ENCODE results near the gene ANGPTL5.

The ANGPTL5 gene

DNA sequence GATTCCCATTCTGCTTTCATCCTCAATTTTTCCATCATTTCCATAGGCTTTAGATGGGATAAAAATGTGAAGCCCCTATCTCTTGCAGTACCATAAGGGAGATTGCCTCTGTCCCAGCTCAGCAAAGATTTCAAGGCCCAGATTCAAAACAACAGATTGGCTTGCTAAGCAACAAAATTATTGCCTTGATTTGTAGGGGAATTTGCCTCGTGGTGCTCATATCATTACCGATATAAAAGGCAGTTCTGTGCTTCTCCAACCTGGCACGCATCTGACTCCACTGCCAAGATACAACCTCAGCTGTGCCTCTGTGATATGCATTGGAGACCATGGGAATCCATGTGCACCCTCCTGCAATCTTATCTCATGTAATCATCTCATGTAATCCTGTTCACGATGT lies 26.6 kb downstream of the ANGPTL5 start:
- no peak overlapping the region for H3K9ac ChIP-seq (ENCODE audit: low read length)
- no peaks in the 10 kb centered on the region for H4K20me1 ChIP-seq (ENCODE audit: insufficient read depth, low read length)
- no peaks in the 10 kb centered on the region for H3K79me2 ChIP-seq (ENCODE audit: insufficient read depth, low read length)
- H2AFZ ChIP-seq (ENCODE audit: low read length): no peak overlapping the region
- H3K9me3 ChIP-seq (ENCODE audit: low read length): no peaks in the 10 kb centered on the region
- no peak for TF ChIP-seq EZH2 (IDR thresholded peaks at IDR 0.05; ENCODE audit: borderline replicate concordance, low read length)
- TF ChIP-seq, protein P1, sequence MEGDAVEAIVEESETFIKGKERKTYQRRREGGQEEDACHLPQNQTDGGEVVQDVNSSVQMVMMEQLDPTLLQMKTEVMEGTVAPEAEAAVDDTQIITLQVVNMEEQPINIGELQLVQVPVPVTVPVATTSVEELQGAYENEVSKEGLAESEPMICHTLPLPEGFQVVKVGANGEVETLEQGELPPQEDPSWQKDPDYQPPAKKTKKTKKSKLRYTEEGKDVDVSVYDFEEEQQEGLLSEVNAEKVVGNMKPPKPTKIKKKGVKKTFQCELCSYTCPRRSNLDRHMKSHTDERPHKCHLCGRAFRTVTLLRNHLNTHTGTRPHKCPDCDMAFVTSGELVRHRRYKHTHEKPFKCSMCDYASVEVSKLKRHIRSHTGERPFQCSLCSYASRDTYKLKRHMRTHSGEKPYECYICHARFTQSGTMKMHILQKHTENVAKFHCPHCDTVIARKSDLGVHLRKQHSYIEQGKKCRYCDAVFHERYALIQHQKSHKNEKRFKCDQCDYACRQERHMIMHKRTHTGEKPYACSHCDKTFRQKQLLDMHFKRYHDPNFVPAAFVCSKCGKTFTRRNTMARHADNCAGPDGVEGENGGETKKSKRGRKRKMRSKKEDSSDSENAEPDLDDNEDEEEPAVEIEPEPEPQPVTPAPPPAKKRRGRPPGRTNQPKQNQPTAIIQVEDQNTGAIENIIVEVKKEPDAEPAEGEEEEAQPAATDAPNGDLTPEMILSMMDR (IDR thresholded peaks at IDR 0.05; ENCODE audit: low read length): no peak
- no peaks in the 10 kb centered on the region for H3K27me3 ChIP-seq (ENCODE audit: insufficient read depth, low read length)
- H3F3A ChIP-seq (ENCODE audit: insufficient read depth, low read length): no peaks in the 10 kb centered on the region
- no peak overlapping the region for H3K27ac ChIP-seq (ENCODE audit: low read depth, low read length, poor library complexity, severe bottlenecking)
- no peaks in the 10 kb centered on the region for H3K9me2 ChIP-seq (ENCODE audit: low read depth, low read length)
- no peaks in the 10 kb centered on the region for H3K36me3 ChIP-seq (ENCODE audit: insufficient read depth, low read length)
- no peak overlapping the region for H3K4me2 ChIP-seq (ENCODE audit: low read length)
- no peaks in the 10 kb centered on the region for H3K4me1 ChIP-seq (ENCODE audit: insufficient read depth, low read length, severe bottlenecking)
- H3K4me3 ChIP-seq (ENCODE audit: low read depth, low read length, poor library complexity, severe bottlenecking): no peak overlapping the region

DNA sequence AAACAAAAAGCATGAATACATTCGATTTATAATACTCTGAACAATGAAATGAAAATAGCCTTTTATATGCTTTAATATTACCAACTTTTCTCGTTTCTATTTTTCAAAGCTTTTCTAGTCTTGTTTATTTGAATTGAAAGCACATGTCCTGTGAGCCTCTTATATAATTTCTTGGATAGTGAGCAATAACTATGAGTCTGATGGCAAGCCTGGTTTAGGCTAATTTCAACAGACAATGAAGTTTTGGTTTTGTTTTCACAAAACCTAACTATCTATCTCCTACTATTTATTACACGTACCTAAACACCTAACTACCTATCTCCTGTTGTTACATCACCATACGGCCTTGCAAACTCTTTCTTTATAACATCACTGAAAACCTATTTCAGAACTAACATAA lies 30.7 kb downstream of the ANGPTL5 start:
- no peaks in the 10 kb centered on the region for H3K9me3 ChIP-seq (ENCODE audit: low read length)
- no peaks in the 10 kb centered on the region for H4K20me1 ChIP-seq (ENCODE audit: insufficient read depth, low read length)
- no peaks in the 10 kb centered on the region for H3K27me3 ChIP-seq (ENCODE audit: insufficient read depth, low read length)
- no peaks in the 10 kb centered on the region for H3F3A ChIP-seq (ENCODE audit: insufficient read depth, low read length)
- no peak overlapping the region for H3K4me2 ChIP-seq (ENCODE audit: low read length)
- H3K79me2 ChIP-seq (ENCODE audit: insufficient read depth, low read length): no peaks in the 10 kb centered on the region
- no peaks in the 10 kb centered on the region for H3K36me3 ChIP-seq (ENCODE audit: insufficient read depth, low read length)
- TF ChIP-seq EZH2 (IDR thresholded peaks at IDR 0.05; ENCODE audit: borderline replicate concordance, low read length): no peak
- TF ChIP-seq, protein P1 (IDR thresholded peaks at IDR 0.05; ENCODE audit: low read length): no peak
- H3K9me2 ChIP-seq (ENCODE audit: low read depth, low read length): no peaks in the 10 kb centered on the region
- H3K4me1 ChIP-seq (ENCODE audit: insufficient read depth, low read length, severe bottlenecking): no peaks in the 10 kb centered on the region
- H3K27ac ChIP-seq (ENCODE audit: low read depth, low read length, poor library complexity, severe bottlenecking): no peak overlapping the region
- no peak overlapping the region for H3K9ac ChIP-seq (ENCODE audit: low read length)
- H2AFZ ChIP-seq (ENCODE audit: low read length): no peak overlapping the region
- no peak overlapping the region for H3K4me3 ChIP-seq (ENCODE audit: low read depth, low read length, poor library complexity, severe bottlenecking)

DNA sequence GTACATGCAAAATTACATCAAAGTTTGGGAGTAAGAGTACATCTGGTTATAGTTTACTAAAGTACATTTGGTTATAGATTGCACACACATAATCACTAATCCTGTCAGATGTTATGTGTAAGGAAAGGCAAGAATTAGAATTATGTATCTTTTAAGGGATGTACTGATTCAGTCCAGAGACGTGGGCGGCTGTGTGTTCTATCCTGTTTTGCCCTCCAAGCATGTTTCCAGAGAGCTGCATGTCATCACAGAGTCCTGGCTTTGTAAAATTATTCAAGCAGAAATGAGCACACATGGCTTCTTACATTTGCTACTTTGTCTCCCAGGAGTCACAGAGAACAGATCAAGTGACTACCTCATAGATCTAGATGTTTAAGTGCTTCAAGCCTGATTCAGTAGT lies 34.7 kb downstream of the ANGPTL5 start:
- Histone ChIP-seq H3K79me2 (ENCODE audit: insufficient read depth, low read length) (no peaks in the 10 kb centered on the region), H3K4me3 (ENCODE audit: low read depth, low read length, poor library complexity, severe bottlenecking) (no peak overlapping the region), H2AFZ (ENCODE audit: low read length) (no peak overlapping the region), H3K9me2 (ENCODE audit: low read depth, low read length) (no peaks in the 10 kb centered on the region), H3K27ac (ENCODE audit: low read depth, low read length, poor library complexity, severe bottlenecking) (no peak overlapping the region), H3K9me3 (ENCODE audit: low read length) (no peaks in the 10 kb centered on the region), H3K4me1 (ENCODE audit: insufficient read depth, low read length, severe bottlenecking) (no peaks in the 10 kb centered on the region), H3F3A (ENCODE audit: insufficient read depth, low read length) (no peaks in the 10 kb centered on the region), H3K9ac (ENCODE audit: low read length) (no peak overlapping the region), H3K36me3 (ENCODE audit: insufficient read depth, low read length) (no peaks in the 10 kb centered on the region), H3K27me3 (ENCODE audit: insufficient read depth, low read length) (no peaks in the 10 kb centered on the region), H4K20me1 (ENCODE audit: insufficient read depth, low read length) (no peaks in the 10 kb centered on the region), H3K4me2 (ENCODE audit: low read length) (no peak overlapping the region)
- TF ChIP-seq EZH2 (IDR thresholded peaks at IDR 0.05; ENCODE audit: borderline replicate concordance, low read length): no peak
- TF ChIP-seq, protein P1 (IDR thresholded peaks at IDR 0.05; ENCODE audit: low read length): no peak
